ENCODE results near the gene BCO2. TPM values are rescaled to one million over a fixed set of nuclear protein-coding genes. Genes with fewer than 3 reads are reported as not detected.

The BCO2 gene
- total RNA-seq, 4 donors from 2014 or later = 1.2 to 28.2 (median 2.7) TPM

DNA sequence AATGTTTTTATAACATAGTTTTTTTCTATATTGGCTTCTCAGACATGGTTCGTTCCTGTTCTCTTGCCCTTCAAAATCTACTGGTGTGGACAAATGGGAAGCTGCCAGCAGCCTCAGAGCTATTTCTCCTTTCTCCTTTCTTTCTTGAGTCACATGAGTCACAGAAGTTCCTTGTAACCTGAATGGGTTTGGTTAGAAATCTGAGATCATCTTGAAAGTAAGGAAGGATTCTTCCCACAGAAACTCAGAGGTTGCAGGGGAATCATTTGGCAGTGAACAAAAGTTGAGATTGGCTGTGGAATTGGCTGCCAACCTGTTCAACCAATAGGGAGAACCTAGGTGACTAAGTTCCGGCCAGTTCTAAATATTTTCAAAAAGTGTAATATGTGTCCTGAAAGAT lies 72.9 kb downstream of the BCO2 start:
- WGBS = 85% methylated on average over 2 of the region's 2 CpGs
- no peaks in the 10 kb centered on the region for H3K9me3 ChIP-seq
- TF ChIP-seq EP300 (IDR thresholded peaks at IDR 0.05) (no peak), POLR2A (IDR thresholded peaks at IDR 0.05) (no peak), CTCF (IDR thresholded peaks at IDR 0.05) (no peak), POLR2AphosphoS5 (IDR thresholded peaks at IDR 0.05) (no peak)
- no peaks in the 10 kb centered on the region for H3K27me3 ChIP-seq
- H3K4me1 ChIP-seq = no peaks in the 10 kb centered on the region
- H3K27ac ChIP-seq = no peak overlapping the region
- DNase-seq (ENCODE audit: low spot score in 2 of 2) = no peak
- H3K36me3 ChIP-seq = peaks cover 9% of the 10 kb centered on the region
- no peak overlapping the region for H3K4me3 ChIP-seq

DNA sequence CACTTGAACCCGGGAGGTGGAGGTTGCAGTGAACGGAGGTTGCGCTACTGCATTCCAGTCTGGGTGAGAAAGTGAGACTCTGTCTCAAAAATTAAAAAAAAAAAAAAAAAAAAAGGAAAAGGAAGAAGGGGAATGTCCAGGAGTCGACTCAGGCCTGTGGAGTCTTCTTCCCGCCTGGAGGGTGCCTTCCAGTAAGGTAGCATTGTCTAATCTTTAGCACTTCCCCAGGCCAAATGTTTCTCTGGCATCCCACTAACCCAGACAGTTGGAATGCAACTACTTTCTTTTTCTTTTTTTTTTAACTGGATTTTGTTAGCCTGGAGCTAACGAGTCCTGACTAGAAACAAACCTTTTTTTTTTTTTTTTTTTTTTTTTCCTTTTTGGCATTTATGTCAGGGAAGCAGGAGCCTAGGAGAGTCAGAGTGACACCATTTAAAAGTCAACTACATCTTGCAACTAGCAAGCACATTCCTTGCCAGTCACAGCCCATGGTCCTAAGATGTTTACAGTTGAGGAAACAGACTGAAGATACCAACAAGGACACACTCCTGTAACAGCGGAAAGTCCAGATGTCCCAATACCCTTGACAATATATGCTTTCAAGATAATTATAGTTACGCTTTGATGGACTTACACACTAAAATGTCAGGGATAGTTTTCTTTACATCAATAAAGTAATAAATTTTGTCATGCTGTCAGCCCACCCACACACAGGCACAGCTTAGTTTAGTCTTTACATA lies 74.7 kb downstream of the BCO2 start:
- no peak for DNase-seq (ENCODE audit: low spot score in 2 of 2)
- H3K27ac ChIP-seq = no peak overlapping the region
- peaks cover 3% of the 10 kb centered on the region for H3K36me3 ChIP-seq
- no peaks in the 10 kb centered on the region for H3K27me3 ChIP-seq
- 68% methylated on average over 8 of the region's 8 CpGs for WGBS
- no peaks in the 10 kb centered on the region for H3K4me1 ChIP-seq
- H3K4me3 ChIP-seq = no peak overlapping the region
- H3K9me3 ChIP-seq = no peaks in the 10 kb centered on the region
- TF ChIP-seq POLR2A (IDR thresholded peaks at IDR 0.05) (no peak), POLR2AphosphoS5 (IDR thresholded peaks at IDR 0.05) (no peak), CTCF (IDR thresholded peaks at IDR 0.05) (no peak), EP300 (IDR thresholded peaks at IDR 0.05) (no peak)

GRCh38 chr11:112253605-112254242 lies 78.4 kb downstream of the BCO2 start:
- 90% methylated on average over 3 of the region's 3 CpGs for WGBS
- no peak for TF ChIP-seq POLR2A (IDR thresholded peaks at IDR 0.05)
- TF ChIP-seq POLR2AphosphoS5 (IDR thresholded peaks at IDR 0.05) = no peak

DNA sequence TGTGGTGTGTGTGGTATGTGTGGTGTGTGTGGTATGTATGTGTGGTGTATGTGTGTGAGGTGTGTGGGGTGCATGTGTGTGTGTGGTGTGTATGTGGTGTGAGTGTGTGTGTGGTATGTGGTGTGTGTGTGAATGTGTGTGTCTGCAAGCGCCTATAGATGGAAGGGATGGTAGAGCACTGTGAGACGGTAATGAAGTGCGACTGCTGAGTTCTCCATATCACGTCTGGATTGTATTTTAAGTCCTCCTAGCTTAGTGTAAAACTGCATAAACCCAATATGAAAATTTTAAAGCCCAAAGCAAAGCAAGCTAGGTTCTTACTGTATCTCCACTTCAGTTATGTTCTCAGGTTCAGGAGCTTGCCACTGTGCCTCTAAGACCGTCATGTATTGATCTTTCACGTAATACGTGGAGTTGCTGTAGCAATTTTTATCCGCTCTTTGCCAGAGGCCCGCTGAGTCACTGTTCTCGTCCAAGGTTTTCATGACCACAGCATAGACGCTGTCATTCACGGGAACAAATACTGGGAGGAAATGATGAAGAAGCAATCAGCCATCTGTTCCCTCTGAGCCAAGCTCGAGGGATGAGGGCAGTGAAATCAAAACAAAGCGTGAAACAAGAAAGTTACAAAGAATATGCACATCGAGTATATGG lies 79.9 kb downstream of the BCO2 start:
- H3K27me3 ChIP-seq = no peaks in the 10 kb centered on the region
- no peaks in the 10 kb centered on the region for H3K36me3 ChIP-seq
- no peak overlapping the region for H3K4me3 ChIP-seq
- no peak overlapping the region for H3K27ac ChIP-seq
- H3K9me3 ChIP-seq = no peaks in the 10 kb centered on the region
- DNase-seq (ENCODE audit: low spot score in 2 of 2) = no peak
- TF ChIP-seq POLR2A (IDR thresholded peaks at IDR 0.05) = no peak
- TF ChIP-seq EP300 (IDR thresholded peaks at IDR 0.05) = no peak
- no peak for TF ChIP-seq POLR2AphosphoS5 (IDR thresholded peaks at IDR 0.05)
- no peak for TF ChIP-seq CTCF (IDR thresholded peaks at IDR 0.05)
- 69% methylated on average over 15 of the region's 15 CpGs for WGBS
- H3K4me1 ChIP-seq = no peaks in the 10 kb centered on the region

More at GRCh38 chr11:112253605-112254242, 78.4 kb downstream of the BCO2 start:
- H3K4me1 ChIP-seq = no peaks in the 10 kb centered on the region
- no peak for DNase-seq (ENCODE audit: low spot score in 2 of 2)
- H3K9me3 ChIP-seq = no peaks in the 10 kb centered on the region
- no peaks in the 10 kb centered on the region for H3K36me3 ChIP-seq
- no peaks in the 10 kb centered on the region for H3K27me3 ChIP-seq
- H3K4me3 ChIP-seq = no peak overlapping the region
- H3K27ac ChIP-seq = no peak overlapping the region

- Histone ChIP-seq H3K4me3 (no peak within 1 kb of the TSS), H3K27me3 (no peaks in the 10 kb centered on the region), H3K4me1 (no peaks in the 10 kb centered on the region), H3K9me3 (no peaks in the 10 kb centered on the region), H3K36me3 (no peaks in the 10 kb centered on the region), H3K27ac (no peak within 1 kb of the TSS)
- no peak for DNase-seq (ENCODE audit: low spot score in 2 of 2)
- WGBS = 93% methylated on average over 2 of the region's 2 CpGs
- TF ChIP-seq POLR2A (IDR thresholded peaks at IDR 0.05) (no peak), POLR2AphosphoS5 (IDR thresholded peaks at IDR 0.05) (no peak), EP300 (IDR thresholded peaks at IDR 0.05) (no peak), CTCF (IDR thresholded peaks at IDR 0.05) (no peak)
Measured at GRCh38 chr11:112260490-112260889, 85.2 kb downstream of the BCO2 start, which contains the start of gene PLET1. PLET1 (minus strand) TSS chr11:112260860; CDS start chr11:112260589, 271 bp downstream.
